HG02973 (cell line): Measurements from ENCODE around the gene OR2F2.

Source experiments
- ATAC-seq: cut with Tn5 transposase; IDR thresholded peaks from one replicate; pipeline ENCODE4 v1.9.1; 2021; ENCODE audit warnings: moderate library complexity; ENCODE audit not compliant: unreplicated experiment

OR2F2 gene, protein sequence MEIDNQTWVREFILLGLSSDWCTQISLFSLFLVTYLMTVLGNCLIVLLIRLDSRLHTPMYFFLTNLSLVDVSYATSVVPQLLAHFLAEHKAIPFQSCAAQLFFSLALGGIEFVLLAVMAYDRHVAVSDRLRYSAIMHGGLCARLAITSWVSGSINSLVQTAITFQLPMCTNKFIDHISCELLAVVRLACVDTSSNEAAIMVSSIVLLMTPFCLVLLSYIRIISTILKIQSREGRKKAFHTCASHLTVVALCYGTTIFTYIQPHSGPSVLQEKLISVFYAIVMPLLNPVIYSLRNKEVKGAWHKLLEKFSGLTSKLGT

DNA sequence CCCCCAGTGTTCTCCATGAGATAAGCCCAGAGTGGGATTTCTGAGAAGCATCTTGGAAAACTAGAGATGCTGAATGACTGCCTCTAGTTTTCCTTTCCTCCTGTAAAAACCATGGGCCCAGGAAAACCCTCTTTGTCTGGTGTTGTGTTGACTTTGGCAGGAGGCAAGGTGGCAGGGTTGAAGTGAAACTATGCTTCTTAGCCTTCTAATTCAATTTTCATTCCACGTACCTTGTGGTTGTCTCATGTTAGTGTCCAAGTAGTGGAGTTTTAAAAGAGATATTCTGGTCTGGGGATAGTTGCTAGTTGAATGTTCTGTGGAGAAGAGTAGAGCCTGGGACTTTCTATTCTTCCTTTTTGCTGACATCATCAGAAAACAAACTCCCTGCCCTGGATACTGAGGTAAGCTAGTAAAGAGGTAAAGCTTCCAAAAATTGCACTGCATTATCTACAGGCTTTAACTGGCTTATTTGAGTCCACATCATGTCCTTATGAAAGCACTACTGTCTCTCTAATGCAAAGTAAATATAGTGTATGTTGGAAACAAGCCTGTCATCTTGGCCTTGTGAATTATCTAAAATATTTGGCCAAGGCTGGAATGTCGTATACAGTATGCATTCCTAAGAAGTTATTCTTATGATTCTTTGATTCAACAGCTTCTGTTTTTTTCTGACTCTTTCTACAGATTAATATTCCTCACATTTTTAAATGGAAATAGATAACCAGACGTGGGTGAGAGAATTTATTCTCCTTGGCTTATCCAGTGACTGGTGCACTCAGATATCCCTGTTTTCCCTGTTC, at the start of gene OR2F2:
TSS of gene OR2F2 (plus strand) at position 708 of the 800 bp plus-strand sequence. CDS start at position 708, 0 bp downstream.
- ATAC-seq = no peak

DNA sequence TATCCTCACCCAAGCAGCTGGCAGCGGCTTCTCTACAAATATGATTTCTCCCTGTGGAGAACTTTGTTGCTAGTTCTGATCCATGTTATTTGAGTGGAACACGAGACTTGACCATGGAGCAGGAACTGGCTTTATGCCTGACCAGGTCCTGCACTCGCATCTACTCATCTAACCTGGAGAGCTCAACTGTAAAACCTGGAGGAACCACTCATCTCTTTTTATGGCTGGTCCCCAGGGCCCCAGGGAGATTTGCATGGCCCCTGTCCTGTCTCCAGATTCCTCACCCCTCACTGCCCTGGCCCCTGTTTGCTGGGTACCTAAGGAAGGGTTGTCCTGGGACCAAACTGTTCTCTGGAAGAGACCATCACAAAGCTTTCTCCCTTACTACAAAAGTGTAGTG, 49.1 kb upstream of the OR2F2 start:
- peak; percentile 35 for ATAC-seq

DNA sequence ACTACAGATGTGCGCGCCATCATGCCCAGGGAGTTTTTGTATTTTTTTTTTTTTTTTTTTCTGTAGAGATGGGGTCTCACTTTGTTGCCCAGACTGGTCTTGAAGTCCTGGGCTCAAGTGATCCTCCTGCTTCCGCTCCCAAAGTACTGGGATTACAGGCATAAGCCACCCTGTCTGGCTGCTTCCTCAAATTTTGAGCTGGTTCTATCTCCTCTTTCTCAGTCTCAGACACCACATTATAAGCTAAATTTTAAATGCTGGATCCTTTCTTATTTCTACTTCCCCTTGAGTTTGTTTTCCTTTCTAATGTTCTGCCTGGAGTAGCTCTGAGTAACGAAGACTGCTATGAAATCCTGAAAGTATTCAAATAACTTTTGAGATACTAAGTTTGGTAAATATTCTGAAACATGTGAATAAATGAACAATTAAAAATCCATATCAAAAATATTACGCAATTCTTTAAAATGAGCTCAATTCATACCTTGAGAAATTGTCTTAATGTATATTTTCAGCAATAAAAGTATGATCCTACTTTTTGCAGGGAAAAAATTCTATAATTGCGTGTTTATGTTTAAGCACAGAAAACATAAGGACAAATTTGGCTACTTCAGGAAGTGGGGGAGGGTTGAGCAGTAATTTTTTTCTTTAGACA, 48.1 kb upstream of the OR2F2 start:
- no peak for ATAC-seq

DNA sequence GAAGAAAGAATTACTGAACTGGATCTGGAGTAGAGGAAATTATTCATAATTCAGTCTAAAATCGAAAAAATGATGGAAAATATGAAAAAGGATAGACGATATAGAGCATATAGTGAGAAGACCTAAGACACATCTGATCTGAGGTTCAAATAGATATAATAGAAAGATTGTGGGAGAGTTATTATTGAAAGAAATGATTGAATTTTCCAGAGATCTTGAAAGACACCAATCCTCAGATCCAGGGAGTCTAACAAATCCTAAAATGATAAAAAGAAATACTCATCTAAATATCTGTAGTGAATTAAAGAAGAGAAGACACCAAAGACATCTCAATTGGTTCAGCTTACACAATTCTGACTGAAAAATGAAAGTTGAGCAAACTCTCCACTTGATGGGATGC, 46.0 kb upstream of the OR2F2 start:
- ATAC-seq = no peak

DNA sequence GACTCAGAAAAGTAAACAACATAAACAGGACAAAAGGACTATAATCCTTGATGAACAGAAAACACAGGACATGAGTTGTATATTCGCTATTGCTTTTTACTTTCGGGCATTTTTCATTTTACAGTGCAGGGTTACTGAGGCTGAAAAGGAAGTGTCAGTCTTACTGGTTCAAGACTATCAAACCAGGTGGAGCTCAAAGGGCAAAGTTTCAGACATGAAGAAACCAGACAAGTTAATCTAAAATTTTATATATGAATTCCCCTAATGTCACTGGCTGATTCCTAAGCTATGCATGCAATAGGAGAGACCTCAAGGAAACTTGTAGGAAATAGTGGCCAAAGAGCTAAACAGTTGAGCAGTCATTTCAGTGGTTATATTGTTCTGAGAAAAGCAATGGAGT, 44.5 kb upstream of the OR2F2 start:
- ATAC-seq = no peak

DNA sequence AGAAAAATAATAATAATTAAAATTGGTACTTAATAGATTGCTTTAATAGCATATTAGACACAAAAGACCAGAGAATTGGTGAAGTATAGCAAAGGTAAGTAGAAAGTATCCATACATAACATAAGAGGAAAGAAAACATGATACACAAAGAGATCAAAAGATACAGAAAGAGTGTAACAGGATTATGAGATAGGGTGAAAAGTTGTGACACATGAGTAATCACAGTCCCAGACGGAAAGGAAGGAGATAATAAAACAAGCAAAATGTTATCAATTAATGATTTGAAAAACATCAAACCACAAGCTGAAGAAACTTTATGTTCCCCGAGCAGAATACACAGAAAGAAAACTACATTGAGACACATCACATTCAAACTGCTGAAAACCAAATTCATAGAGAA, 43.6 kb upstream of the OR2F2 start:
- ATAC-seq = no peak

DNA sequence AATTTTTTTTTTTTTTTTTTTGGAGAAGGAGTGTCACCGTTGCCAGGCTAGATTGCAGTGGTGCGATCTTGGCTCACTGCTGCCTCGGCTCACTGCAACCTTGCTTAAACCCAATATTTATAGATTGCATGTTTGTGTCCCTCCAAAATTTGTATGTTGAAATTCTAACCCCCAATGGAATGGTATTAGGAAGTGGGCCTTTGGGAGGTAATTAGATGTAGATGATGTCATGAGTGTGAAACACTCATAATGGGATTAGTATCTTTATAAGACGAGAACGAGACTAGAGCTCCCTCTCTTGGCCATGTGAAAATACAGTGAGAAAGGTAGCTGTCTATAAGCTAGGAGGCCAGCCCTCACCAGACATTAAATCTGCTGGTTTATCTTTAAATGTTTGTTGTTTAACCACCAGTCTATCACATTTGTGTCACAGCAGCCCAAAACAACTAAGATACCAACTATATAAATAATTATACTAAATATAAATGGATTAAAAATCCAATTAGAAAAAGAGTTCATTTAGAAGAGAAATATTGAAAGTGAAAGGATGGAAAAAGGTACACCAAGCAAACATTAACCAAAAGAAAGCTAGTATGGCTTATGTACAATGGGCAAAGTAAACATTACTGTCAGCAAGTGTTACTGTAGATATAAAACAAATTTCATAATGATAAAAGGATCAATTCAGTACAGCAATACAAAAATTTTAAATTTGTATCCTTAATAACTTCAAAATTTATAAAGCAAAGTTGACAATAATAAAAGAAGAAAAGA, 42.3 kb upstream of the OR2F2 start:
- ATAC-seq = peak; percentile 99

DNA sequence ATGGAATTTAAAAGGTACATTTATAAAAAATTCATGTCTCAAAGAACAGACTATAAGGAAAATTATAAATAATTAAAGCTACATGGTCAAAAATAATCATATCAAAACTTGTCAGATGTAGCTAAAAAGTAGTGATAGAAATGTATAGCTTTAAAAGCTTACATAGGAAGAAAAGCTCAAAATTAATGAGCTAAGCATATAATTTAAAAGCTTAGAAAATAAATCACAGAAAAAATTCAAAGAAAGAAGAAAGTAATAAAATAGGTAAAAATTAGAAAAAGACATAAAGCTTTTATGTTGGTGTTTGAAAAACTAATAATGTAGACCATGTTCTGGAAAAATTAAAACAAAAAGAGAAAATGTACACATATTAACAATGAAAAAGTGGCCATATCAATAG, 38.4 kb upstream of the OR2F2 start:
- no peak for ATAC-seq

DNA sequence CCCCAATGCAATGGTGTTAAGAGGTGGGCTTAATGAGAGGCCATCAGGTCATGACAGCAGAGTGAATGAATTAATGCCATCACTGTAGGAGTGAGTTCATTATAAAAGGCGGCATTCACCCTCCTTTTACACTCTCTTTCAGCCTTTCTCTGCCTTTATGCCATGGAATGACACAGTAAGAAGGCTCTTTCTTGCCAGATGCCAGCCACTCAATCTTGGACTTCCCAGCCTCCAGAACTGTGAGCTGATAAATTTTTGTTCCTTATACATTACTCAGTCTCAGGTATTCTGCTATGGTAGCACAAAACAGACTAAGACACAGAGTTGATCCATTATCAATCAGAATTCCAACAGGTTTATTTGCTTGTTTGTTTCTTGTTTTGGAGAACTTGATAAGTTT, 36.2 kb upstream of the OR2F2 start:
- ATAC-seq = no peak

DNA sequence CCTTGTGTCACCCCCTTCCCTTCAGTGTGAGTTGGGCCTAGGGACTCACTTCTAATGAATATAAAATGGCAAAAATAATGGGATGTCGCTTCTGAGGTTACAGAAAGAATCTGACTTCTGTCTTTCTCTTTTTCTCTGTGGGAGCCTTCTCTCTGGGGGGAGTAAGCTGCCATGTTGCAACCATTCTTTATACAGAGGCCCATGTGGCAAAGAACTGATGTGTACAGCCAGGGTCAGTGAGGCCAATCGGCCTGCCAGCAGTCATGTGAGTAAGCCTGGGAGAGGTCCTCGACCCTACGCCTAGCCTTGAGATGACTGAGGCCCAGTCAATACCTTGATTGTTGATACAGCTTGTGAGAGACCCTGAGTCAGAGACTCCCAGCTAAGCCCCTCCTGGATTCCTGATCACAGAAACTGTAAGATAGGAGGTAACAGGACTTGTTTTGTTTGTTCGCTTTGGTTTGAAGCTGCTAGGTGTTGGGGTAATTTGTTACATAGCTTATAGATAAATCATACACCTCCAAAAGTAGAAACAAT, 34.7 kb upstream of the OR2F2 start:
- no peak for ATAC-seq

DNA sequence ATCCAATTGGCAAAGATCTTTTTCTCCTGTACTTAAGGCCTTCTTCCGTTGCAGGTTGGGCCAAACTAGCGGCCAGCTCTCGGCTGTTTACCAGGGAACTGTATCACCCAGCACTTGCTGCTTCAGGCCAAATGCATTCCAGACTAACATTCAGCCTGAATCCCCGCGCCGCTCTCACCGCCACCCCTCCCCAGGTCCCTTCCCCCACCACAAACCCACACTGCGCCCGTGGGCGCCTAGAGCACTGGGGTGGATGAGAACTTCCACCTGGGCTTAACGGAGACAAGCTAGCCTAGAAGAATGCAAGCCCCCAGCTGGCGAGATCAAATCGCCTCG, 33.7 kb upstream of the OR2F2 start:
- ATAC-seq = no peak

DNA sequence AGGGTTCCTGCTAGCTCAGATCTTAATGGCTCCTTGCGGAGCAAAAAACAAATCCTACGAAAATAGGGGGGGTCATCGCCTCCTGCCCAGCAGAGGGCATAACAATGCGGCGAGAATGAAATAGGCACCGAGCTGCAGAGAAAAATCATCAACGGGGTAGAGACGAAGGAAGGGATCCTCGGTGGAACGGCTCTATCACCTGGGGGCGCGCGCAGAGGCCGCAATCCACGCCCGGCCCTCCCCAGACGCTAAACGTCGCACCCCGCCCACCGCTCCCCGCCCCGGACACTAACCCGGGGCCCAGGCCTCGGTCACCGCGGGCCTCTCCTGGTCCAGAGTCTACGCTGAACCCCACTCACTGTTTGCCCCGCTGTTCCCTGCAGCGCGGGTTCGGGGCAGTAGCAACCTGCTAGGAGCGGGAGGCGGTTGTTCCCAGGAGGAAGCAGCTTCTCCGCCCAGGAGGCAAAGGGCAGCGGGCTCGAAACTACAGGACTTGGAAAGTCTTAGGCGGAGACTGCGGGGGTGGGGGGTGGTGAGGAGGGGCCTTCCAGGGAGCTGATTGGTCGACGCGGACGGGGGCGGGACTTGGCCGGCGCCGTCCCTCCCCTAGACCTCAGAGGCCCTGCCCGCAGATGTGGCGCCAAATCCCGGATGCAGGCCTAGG, 33.2 kb upstream of the OR2F2 start, which contains the start of gene TCAF1:
TSS of gene TCAF1 (minus strand) at position 509 of the 664 bp plus-strand sequence. CDS start 25,568 bp downstream, outside the sequence.
- ATAC-seq = peak; percentile 85

DNA sequence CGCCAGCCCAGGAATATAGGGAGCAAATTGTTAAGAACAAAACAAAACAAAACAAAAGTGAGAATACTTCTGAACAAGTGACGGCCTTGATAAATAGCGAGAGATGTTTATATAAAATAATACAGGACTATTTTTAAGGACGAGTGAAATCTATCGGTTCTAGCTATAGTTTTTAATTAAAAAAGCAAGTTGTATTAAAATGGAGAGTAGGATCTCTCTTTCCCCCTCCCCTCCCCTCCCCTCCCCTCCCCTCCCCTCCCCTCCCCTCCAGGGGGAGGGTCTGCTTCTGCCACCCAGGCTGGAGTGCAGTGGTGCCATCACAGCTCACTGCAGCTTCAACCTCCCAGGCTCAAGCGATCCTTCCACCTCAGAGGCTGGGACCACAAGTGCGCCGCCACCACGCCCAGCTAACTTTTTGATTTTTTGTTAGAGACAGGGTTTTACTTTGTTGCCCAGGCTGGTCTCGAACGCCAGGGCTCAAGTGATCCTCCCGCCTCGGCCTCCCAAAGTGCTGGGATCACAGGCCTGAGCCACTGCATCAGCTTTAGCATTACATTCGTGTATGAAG, 32.6 kb upstream of the OR2F2 start:
- ATAC-seq = no peak

DNA sequence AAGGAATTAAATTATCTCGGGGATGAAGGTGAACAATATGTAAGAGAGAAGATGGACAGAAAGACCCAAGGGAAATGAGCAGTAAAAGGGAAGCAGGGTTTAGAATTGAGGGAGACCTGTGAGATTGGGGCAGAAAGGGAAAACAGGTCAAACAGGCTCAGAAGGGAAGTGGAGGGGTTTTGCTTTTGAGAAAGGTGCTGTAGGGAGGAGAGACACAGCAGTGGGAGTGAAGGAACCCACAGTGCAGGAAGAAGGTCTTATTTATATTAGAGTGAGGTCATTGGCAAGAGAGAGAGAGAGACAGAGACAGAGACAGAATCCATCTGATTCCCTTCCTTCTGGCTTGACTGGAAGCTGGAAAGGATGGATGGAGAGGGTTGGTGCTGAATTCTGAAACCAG, 29.5 kb upstream of the OR2F2 start:
- ATAC-seq = no peak

DNA sequence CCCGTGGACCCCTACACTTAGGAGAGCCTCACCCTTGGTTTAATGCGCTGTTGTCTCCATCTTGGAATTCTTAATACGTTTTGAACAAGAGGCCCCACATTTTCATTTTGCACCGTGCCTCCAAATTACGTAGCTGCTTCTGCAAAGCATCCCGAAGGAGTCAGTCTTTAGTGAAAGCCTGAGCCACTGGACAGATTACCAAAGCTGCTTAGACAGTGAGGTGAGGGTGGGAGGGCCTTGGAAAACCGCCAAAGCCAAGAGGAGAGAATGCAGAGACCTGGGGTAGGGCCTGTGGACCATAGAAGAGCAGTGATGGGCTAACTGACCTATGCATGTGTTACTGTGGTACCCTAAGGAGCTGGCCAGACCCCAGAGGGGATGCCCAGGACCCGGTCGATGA, 28.9 kb upstream of the OR2F2 start:
- ATAC-seq = no peak

DNA sequence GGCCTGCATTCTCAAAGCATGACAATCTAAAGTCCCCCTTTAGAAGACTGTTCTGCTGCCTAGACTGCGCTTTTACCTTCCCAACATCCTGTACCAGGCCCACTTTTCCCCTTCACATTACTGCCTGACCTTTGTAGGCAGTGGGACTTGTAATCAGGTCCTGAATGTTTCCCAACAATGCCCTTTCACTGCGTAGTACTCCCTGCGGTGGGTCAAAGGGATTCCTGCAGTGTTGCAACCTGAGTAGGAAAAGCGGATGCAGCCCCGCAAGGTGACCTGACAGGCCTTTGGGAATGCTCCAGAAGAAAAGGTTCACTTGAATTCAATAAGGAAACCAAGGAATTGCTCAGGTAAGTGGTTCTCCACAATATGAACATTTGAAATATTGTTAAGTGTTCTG, 28.1 kb upstream of the OR2F2 start:
- ATAC-seq = no peak

DNA sequence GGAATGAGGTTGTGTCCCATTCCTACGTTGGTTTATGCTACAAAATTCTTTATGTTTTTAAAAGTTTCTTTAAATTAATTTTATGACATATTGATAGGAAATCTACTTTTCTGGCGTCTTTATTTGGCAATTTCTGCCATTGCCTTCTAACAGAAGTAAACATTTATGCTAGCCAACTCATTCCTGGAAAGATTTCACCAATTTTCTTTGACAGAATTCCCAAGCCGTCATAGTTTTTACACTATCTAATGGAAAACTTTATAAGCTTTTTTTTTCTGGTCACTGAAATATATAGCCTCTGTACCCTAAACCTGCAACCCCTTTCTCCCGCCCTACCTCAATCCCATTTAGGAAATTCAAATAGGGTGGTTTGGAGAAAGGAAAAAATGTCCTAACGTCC, 26.9 kb upstream of the OR2F2 start:
- no peak for ATAC-seq

DNA sequence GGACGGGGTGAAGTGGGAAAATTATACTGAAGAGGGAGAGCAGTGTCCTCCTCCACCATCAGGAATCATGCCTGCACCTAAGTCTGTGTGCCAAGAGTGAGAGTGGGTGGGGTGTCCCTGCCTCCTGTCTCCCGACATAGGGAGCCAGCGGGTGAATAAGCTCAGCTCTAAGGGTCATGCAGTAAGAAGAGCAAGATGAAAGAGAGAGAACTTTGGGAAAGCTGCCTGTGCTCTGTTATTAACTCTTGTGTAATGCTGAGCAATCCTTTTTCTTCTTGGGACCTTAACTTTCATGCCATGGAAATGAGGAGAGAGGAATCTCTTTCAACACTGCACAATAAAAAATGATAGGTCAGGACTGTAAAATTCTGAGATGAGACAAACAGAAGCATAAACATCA, 25.2 kb upstream of the OR2F2 start:
- ATAC-seq = no peak

DNA sequence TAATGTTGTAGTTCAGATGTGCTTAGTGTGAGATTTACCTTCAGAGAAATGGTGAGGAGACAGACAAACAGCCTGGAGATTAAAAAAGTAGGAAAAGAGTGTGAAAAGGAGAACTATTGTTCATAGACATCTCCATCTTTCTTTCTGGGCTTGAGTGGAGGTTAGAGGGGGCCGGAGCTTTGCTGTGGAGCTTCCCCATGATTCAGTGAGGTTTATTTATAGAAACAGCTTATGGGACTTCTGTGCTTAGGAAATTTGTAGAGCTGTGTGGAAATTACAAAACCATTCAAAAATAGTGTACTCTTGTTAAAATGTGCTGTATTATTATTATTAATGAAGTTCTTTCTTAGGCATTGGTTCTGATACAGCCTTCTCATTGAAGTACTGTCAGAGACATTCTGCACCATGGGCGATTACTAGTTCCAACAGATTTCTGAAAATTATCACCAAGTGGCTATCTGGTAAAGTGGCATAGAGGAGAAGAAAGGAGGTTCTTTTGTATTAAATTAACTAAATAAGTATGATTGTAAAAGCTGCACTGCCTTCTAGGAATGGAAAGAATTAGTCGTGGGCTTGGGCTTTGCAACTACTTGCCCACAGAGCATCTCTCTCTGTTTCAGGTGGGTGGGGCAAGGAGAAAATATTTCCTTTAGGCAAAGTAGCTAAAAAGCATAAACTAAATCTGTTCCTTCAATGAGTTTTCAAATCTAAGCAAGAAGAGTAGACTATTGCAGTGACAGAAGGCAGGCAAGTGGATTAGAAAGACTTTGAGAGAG, 24.4 kb upstream of the OR2F2 start:
- ATAC-seq = no peak
